ENCODE data around the gene ATP8B3.
A peak's percentile ranks its signal among the peaks of the same experiment; 100 is the strongest.

ATP8B3 gene

DNA sequence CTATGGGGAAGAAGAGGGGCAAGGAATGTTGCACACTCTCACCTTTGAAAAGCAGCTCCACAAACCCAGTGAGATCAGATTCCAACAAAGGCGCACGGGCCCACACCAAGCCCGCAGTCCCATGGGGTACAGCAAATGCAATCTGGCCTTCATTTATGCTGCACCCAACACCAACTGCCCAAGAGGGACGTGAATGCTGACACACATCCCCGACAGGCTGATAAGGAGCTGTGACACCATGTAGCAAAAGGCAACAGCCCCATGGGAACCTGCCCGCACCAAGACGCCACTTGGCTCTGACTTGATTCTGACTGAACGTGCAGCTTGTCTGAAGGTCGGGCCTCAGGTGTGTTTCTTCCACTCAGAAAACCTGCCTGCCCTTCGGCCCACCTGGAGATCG is 18.9 kb upstream of the ATP8B3 start:
- no peak for DNase-seq

DNA sequence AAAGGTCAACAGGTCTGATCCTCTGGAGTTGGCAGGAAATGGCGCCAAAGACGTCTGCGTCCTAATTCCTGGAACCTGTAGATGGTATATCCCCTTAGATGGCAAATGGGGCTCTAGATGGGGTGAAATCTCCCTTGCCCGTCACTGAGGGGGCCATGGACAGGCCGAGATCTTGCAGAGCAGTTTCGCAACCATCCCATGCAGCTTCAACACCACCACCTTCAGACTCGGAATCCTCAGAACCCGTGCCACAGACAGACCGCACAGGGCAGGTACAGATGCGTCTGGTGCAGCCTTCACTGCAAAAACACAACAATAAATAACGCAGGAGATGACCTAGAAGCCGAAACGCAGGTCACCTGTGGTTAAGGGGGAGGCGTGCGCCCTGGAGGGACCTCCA is 18.5 kb upstream of the ATP8B3 start:
- no peak for DNase-seq

- DNase-seq, result no peak
Measured at GRCh38 chr19:1829958-1830357, 17.9 kb upstream of the ATP8B3 start.

GRCh38 chr19:1828279-1829238 is 16.5 kb upstream of the ATP8B3 start:
- DNase-seq, result no peak

- DNase-seq, result no peak
Measured at GRCh38 chr19:1827566-1828278, 15.6 kb upstream of the ATP8B3 start.

DNA sequence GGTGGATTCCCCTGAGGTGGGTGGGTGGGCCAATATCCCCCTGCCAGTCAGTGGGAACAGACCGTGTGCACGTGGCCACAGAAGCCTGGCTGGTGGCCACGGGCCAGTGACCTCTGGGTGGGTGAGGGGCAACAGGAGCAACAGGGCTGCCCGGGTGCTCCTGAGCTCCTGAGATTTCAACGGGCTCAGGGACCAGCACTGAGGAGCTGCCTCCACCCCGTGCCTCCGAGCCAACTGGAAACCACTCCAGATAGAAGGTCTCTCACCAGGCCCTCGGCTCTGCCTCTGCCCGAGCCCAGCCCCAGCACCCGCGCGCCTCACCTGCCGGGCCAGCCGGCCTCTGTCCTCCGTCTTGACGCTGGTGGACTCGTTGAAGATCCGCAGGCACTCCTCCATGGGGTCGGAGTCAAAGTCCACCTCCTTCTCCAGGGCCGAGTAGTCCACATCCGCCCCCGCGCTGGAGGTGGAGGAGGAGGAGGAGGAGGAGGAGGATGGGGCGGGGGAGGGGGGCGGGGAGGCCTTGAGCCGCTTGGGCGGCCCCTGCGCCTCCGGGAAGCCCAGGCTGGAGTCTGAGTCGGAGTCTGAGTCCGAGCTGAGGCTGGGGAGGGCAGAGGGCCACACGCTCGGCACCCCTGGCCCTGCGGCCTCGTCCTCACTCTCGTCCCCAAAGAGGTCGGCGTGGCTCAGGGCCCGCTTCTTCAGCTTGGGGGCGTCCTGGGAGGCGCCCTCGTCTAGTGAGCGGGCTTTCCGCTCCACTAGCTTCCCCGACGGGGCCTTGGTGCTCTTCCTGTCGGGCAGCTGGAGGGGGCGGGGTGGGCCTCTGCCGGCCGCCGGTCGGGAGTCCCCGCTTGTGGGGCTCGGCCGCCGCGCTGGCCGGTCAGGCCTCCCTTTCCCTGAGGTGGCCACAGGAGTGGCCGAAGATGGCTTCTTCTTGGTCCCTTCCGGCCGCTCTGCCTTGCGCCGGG is 14.8 kb upstream of the ATP8B3 start:
- no peak for DNase-seq

GRCh38 chr19:1825909-1826556 is 14.0 kb upstream of the ATP8B3 start:
- DNase-seq, result peak; percentile 84

GRCh38 chr19:1824252-1824622 is 12.2 kb upstream of the ATP8B3 start:
- no peak for DNase-seq

DNA sequence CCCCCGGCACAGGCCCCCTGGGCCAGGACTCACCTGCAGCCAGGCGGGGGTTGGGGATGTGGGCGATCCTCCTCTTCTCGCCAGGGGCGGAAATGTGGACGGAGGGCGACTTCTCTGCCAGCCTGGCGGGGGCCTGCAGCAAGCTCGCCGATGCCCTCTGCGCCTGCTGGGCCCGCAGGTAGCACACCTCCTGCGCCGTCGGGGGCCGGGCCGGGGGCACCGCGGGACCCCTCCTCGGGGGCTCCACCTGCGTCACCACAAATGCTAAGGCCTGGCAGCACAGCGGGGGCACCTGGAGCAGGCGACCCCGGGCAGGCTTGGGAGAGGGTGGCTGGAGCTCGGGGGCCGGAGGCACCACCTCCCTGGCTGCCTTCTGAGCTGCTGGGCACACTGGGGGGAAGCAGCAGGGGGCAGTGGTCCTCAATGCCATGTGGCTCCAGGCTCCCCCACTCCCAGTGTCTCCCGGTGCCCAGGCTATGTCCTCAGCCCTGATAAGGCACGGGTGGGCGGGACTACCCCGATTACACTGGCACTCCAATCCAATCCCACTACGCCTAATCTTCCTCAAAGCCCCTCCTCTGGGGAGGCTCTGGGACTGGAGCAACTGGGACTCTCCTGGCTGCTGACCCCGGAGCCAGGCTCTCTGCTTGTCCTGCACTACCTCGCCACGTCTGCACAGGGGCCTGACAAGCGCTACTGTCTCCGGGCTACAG is 11.6 kb upstream of the ATP8B3 start:
- DNase-seq, result no peak

GRCh38 chr19:1823020-1823419 is 10.9 kb upstream of the ATP8B3 start:
- no peak for DNase-seq

DNA sequence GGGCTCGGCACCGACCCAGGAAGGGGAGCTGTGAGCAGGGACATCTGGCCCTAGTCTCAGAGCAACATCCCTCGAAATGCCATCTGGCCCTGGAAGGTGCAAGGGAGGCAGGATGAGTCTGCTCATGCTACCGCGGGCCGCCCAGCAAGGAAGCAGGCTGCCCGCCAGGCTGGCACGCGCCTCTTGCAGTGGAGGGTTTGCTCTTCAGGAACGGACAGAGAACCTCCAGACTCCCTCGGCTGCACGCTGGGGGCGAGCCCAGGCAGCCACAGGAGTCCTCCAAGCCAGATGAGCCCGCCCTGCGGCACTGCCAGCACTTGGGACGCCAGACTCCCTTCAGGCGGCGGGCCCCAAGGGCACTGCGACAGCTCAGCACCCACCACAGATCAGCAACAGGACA is 10.1 kb upstream of the ATP8B3 start:
- DNase-seq, result no peak

DNA sequence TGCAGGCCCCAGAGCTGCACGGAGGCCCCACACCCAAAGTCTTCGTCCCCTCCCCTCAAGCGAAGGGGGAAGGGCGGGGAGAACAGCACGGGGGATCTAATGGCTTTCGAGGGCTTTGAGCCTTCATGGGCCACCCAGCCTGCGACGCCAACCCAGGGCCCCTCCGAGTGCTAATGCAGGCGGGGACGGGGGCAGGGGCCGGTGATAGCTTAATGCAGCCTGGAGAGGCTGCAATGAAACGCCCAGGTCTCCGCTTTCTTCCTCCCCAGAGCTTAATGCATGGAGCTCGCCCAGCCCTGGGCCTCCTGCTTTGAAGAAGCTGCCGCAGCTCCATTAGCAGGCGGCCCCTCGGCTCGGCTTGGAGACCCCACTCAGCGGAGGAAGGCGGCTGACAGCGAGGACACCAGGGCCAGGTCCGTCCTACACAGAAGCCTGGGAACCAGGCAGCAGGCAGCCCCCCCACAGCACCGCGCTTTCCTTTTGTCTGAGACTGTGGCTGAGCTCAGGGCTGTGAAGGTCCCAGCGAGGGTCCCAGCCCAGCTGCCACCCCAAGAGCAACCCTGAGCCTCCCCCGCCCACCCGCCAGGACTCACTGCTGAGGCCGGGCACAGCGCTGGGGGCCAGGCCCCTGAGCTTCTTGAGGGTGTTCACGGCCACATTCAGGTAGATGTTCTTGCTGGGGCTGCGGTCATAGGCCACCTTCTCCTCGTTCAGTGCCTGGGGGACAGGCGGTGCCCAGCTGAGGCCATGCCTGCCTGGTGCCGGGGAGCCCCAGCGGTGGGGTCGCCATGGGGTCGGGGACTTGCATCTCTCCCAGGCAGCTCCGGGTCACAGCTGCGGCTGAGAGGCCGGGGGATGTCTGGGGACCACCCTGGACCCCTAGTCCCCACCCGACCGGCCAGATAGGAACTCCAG is 7.5 kb upstream of the ATP8B3 start:
- DNase-seq, result no peak

DNA sequence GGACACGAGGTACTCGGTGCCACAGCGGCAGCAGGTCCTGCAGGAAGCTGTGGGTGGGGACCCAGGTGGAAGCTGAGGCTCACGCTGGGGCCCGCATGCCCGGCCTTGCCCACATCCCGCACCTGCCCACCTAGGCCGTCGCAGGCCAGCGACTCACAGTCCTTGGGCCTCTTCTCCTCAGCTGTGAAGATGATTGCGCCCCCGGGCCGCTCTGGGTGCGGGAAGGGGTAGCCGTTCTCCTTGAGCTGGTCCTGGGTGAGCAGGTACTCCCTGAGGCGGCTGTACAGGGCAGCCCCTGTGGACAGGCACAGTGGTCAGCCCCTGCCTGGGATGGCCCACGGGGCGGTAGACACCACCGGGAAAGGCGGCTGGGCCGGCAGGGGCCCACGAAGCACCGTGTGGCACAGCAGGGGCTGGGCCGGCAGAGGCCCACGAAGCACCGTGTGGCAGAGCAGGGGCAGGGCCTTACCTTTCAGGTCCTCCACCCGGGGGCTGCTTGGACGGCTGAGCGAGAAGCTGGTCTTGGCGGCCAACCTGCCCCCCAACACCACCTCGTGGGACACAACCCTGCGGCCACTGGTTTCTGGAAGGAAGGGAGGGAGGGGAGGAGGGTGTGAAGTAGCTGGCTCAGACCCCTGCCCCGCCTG is 6.6 kb upstream of the ATP8B3 start:
- no peak for DNase-seq

GRCh38 chr19:1817553-1818179 is 5.6 kb upstream of the ATP8B3 start:
- no peak for DNase-seq

DNA sequence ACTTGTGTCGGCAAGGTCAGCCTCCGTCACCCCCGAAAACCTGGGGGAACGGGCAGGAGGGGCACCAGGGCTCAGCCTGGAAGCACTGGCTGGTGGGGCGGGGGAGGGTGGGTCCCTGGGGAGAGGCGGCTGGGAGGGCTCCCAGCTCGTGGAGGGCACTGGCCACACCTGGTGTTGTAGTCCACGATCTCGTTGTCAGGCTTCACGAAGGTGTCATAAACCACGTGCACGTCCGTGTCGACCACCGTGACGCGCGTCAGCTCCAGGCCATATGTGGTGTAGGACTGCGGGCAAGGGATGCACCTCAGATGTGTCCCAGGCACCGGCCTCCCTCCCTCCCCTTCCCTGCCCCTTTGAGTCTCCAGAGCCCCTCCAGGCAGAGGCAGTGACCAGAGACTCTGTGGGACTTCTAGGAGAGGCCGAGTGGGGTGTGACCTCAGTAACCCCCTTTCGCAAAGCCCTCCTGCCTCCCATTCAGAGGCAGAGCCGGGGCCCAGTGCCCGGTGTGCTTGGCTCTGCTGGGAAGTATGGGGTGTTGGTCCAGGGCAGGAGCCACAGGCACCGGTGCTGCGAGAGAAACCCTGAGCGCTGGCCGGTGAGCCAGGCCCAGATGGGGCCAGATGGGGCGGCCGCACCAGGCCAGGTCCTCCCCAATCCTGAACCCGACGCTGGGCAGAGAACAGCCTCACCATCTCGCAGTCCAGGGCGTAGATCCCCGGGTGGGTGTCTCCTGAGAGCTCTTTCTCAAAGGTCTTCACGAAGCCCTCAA is 4.6 kb upstream of the ATP8B3 start:
- no peak for DNase-seq

GRCh38 chr19:1815605-1816529 is 3.8 kb upstream of the ATP8B3 start:
- DNase-seq, result no peak

DNA sequence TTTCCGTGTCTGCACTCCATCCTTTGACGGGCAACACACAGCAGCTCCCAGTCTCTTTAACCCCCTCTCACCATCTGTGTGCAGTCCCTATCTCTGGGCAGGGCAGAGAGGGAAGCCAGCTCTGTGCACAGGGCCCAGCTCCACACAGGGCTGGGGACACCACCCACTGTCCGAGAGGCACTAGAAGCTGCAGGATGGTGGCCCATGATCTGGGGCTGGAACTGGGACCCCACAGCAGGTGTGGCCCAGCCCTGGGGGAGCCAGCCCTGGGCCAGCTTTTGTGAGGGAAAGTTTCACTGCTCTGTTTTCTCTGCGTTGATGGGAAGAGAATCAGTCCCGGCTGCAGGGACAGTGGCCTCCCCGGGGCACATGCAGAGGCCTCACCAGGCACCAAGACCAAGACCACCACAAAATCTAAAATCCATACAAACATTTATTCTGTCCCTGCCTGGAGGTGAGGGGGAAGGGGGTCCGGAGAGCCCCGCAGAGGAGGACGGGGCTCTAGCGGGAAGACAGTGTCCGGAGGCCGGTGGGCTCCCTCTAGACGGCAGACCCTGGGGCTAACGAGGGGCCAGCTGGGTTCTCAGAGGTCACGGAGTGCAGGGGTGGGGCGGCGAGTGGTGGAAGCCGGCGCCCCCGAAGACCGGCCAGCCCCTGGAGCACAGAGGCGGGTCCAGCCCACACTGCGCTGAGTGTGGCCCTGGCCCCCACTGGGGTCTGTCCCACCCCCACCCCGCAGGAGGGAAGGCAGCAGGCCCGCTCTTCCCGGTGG is 2.9 kb upstream of the ATP8B3 start:
- DNase-seq, result no peak

All from activated CD4-positive, alpha-beta T cell treated with anti-CD3 and anti-CD28 coated beads for 48 hours (primary cell).